LNCAP (cell line): ENCODE results near the gene C3orf20.

Experiments used
- CTCF ChIP-seq: fragments of 450-650 bp; IDR thresholded peaks from 2 replicates; pipeline ENCODE4 v1.5.1; 2017; ENCODE audit warnings: mild to moderate bottlenecking

C3orf20 gene

GRCh38 chr3:14761866-14762265 lies 86.9 kb downstream of the C3orf20 start:
- no peak for TF ChIP-seq CTCF

- no peak for TF ChIP-seq CTCF
Observed at GRCh38 chr3:14762701-14763100, 87.8 kb downstream of the C3orf20 start.

- no peak for TF ChIP-seq CTCF
Observed at GRCh38 chr3:14764331-14765059, 89.6 kb downstream of the C3orf20 start.

GRCh38 chr3:14765060-14765400 lies 90.1 kb downstream of the C3orf20 start:
- TF ChIP-seq CTCF, result no peak

GRCh38 chr3:14765576-14766427 lies 90.9 kb downstream of the C3orf20 start:
- no peak for TF ChIP-seq CTCF

GRCh38 chr3:14766428-14767244 lies 91.7 kb downstream of the C3orf20 start:
- TF ChIP-seq CTCF, result no peak

- no peak for TF ChIP-seq CTCF
Observed at GRCh38 chr3:14767245-14768051, 92.5 kb downstream of the C3orf20 start.
